Subcutaneous adipose tissue (tissue), 4 donors: ENCODE data around the gene CASKIN1. TPM values are rescaled to one million over a fixed set of nuclear protein-coding genes. Genes with fewer than 3 reads are reported as not detected.

ENCODE experiments used
- total RNA-seq, 4 donors: library from RNA; depleted of rRNA; stranded (reverse); fragments of >200 nt; gene quantifications; one replicate each; pipeline ENCODE4 v1.1.0, GENCODE V29; 2016
- TF ChIP-seq, protein P1 (sequence below): fragments of 450-650 bp; IDR thresholded peaks from one replicate; pipeline ENCODE4 v1.5.1; 2016; ENCODE audit warnings: low read depth, mild to moderate bottlenecking, control low read depth, antibody characterized with exemption, moderate library complexity

Gene CASKIN1
- total RNA-seq, 4 donors from 2014 or later: not detected

GRCh38 chr16:2170080-2170479, 26.3 kb downstream of the CASKIN1 start:
- TF ChIP-seq, protein P1, sequence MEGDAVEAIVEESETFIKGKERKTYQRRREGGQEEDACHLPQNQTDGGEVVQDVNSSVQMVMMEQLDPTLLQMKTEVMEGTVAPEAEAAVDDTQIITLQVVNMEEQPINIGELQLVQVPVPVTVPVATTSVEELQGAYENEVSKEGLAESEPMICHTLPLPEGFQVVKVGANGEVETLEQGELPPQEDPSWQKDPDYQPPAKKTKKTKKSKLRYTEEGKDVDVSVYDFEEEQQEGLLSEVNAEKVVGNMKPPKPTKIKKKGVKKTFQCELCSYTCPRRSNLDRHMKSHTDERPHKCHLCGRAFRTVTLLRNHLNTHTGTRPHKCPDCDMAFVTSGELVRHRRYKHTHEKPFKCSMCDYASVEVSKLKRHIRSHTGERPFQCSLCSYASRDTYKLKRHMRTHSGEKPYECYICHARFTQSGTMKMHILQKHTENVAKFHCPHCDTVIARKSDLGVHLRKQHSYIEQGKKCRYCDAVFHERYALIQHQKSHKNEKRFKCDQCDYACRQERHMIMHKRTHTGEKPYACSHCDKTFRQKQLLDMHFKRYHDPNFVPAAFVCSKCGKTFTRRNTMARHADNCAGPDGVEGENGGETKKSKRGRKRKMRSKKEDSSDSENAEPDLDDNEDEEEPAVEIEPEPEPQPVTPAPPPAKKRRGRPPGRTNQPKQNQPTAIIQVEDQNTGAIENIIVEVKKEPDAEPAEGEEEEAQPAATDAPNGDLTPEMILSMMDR: no peak

GRCh38 chr16:2167068-2167638, 29.3 kb downstream of the CASKIN1 start:
- TF ChIP-seq, protein P1: no peak

DNA sequence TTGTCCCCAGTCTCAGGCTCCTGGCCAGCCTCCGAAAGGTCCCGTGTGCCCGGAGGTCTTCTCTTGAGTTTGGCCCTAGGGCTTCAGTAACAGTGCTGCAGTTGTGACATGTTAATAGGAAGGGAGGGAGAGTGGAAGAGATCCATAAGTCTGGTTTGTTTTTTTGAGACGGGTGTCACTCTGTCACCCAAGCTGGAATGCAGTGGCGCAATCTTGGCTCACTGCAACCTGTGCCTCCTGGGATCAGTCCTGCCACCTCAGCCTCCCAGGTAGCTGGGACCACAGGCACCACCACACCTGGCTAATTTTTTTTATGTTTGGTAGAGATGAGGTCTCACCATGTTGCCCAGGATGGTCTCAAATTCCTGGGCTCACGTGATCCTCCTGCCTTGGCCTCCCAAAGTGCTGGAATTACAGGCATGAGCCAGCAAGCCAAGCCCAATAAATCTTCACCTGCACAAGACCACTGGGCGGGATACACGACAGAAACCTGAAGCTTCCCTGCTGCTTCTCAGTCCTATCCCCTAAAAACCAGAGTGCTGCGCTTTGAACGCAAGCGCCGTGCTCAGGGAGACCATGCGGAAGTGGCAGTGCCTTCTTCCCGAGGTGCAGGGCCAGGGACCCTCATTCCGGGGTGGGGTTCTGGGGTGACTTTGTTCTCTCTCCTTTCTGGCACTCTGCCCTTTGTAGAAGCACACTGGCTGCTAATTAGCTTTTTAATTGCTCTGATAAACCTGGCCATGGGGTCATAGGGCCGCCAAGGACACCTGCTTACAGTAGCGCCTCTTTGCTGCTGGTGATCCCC, 29.9 kb downstream of the CASKIN1 start:
- TF ChIP-seq, protein P1: no peak

DNA sequence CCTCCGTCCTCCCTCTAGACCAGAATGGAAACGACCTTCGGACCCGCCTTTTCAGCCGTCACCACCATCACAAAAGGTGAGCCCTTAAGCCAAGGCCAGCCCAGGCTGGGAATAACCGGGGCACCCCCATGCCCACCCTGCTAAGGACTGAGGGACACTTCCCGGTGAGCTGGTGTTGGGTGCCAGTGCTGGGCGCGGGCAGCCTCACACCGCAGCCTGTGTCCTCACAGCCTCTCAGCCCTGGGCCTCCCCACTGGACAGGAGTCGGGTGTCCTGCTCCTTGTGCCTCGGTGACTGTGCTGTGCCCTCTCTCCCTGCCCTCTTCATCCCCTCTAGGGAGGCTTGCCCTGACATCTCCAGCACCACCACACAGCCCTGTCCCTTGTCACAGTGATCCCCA, 30.5 kb downstream of the CASKIN1 start:
- TF ChIP-seq, protein P1: no peak

GRCh38 chr16:2163211-2163881, 33.1 kb downstream of the CASKIN1 start:
- TF ChIP-seq, protein P1: no peak

- TF ChIP-seq, protein P1: no peak
These were observed 33.7 kb downstream of the CASKIN1 start for GRCh38 chr16:2162676-2163118.

DNA sequence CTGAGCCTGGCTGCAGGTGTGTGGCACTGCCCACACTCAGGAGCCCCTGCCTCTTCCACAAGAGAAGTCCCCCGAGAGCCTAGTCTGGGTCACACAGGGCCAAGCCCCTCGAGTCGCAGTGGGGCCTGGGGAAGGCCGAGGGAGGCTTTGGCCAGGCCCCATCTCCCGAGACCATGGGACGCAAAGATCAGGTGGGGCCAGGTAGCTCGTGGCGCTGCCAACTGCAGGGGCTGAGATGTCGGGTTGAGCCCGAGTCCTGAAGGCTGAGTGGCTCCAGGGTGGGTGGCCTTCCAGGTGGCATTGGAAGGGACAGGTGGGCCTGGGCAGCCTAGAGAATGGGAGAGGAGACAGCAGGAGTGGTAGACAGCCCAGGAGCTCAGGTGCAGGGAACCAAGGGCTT, 34.5 kb downstream of the CASKIN1 start:
- TF ChIP-seq, protein P1: no peak
